Hepatocyte (in vitro differentiated cells): ENCODE data around the gene FFAR3. TPM values are rescaled to one million over a fixed set of nuclear protein-coding genes. Genes with fewer than 3 reads are reported as not detected.
A peak's percentile ranks its signal among the peaks of the same experiment; 100 is the strongest.

ENCODE experiments used
- DNase-seq: peaks from one replicate; pipeline ENCODE4 v3.0.0-alpha.2; 2016; ENCODE audit warnings: low spot score
- H2AFZ ChIP-seq: fragments of 200-600 bp; sonication (generic); 2 replicates; pipeline ENCODE4 v1.6.0; 2016; ENCODE audit warnings: antibody characterized with exemption, mild to moderate bottlenecking
- H3K27ac ChIP-seq: fragments of 200-600 bp; sonication (generic); 2 replicates; pipeline ENCODE4 v1.5.1; 2016; ENCODE audit warnings: mild to moderate bottlenecking
- H3K27me3 ChIP-seq: fragments of 200-600 bp; sonication (generic); 2 replicates; pipeline ENCODE4 v1.6.1; 2016
- H3K36me3 ChIP-seq: fragments of 200-600 bp; sonication (generic); replicated peaks from 2 replicates; pipeline ENCODE4 v1.5.1; 2016; ENCODE audit warnings: low read depth; ENCODE audit not compliant: insufficient read depth
- H3K4me1 ChIP-seq: fragments of 200-600 bp; sonication (generic); 2 replicates; pipeline ENCODE4 v1.5.1; 2016; ENCODE audit warnings: mild to moderate bottlenecking, moderate library complexity; ENCODE audit not compliant: insufficient read depth
- H3K4me2 ChIP-seq: fragments of 200-600 bp; sonication (generic); 2 replicates; pipeline ENCODE4 v1.6.0; 2016
- H3K4me3 ChIP-seq: fragments of 200-600 bp; sonication (generic); 2 replicates; pipeline ENCODE4 v1.5.1; 2016; ENCODE audit warnings: mild to moderate bottlenecking
- H3K79me2 ChIP-seq: fragments of 200-600 bp; sonication (generic); 2 replicates; pipeline ENCODE4 v1.6.0; 2017; ENCODE audit warnings: mild to moderate bottlenecking
- H3K9me2 ChIP-seq: fragments of 200-600 bp; sonication (generic); replicated peaks from 2 replicates; pipeline ENCODE4 v1.6.0; 2017; ENCODE audit warnings: mild to moderate bottlenecking; ENCODE audit not compliant: insufficient read depth
- H3K9me3 ChIP-seq: fragments of 200-600 bp; sonication (generic); 2 replicates; pipeline ENCODE4 v1.5.1; 2016; ENCODE audit warnings: low read depth, mild to moderate bottlenecking
- H4K20me1 ChIP-seq: fragments of 200-600 bp; sonication (generic); 2 replicates; pipeline ENCODE4 v1.6.0; 2016; ENCODE audit warnings: mild to moderate bottlenecking; ENCODE audit not compliant: insufficient read depth, poor library complexity, severe bottlenecking
- CTCF ChIP-seq: fragments of 200-600 bp; sonication (generic); IDR thresholded peaks from 2 replicates; pipeline ENCODE4 v1.5.1; 2016; ENCODE audit warnings: antibody characterized with exemption, mild to moderate bottlenecking; ENCODE audit not compliant: poor library complexity
- EZH2 ChIP-seq: fragments of 200-600 bp; sonication (generic); IDR thresholded peaks from 2 replicates; pipeline ENCODE4 v1.6.1; 2016; ENCODE audit warnings: antibody characterized with exemption, mild to moderate bottlenecking, borderline replicate concordance
- EZH2phosphoT487 ChIP-seq: fragments of 200-600 bp; sonication (generic); IDR thresholded peaks from one replicate; pipeline ENCODE4 v1.6.1; 2018; ENCODE audit warnings: antibody characterized with exemption, mild to moderate bottlenecking, low read depth, moderate library complexity; ENCODE audit not compliant: unreplicated experiment, severe bottlenecking
- WGBS: methylation state at CpG from one replicate; pipeline ENCODE4 v1.1.6; 2016; ENCODE audit warnings: low lambda C conversion rate; ENCODE audit errors: missing lambda C conversion rate; 5-methylcytosine and 5-hydroxymethylcytosine counted together
- polyA plus RNA-seq: library from polyadenylated mRNA; unstranded; fragments of >200 nt; fragmentation: Nextera tagmentation; extraction: Ambion mirVana; gene quantifications from 2 replicates; pipeline ENCODE4 v1.2.1, GENCODE V29; 2016
- total RNA-seq: library from RNA; depleted of rRNA; stranded (reverse); fragments of >200 nt; gene quantifications from 2 replicates; pipeline ENCODE4 v1.2.3, GENCODE V29; 2014

The FFAR3 gene
- total and polyA plus RNA-seq, 2 experiments from 2014 or later, result 0.80 TPM; not detected in 1

- Histone ChIP-seq H3K27ac (no peak overlapping the region), H3K9me3 (no peaks in the 10 kb centered on the region), H3K36me3 (no peaks in the 10 kb centered on the region), H3K4me1 (no peaks in the 10 kb centered on the region), H3K27me3 (no peaks in the 10 kb centered on the region), H2AFZ (no peak overlapping the region), H4K20me1 (no peaks in the 10 kb centered on the region), H3K79me2 (no peaks in the 10 kb centered on the region), H3K4me3 (no peak overlapping the region), H3K4me2 (no peak overlapping the region), H3K9me2 (no peaks in the 10 kb centered on the region)
- 88% methylated on average over 18 of the region's 18 CpGs for WGBS
- DNase-seq, result no peak
- TF ChIP-seq EZH2phosphoT487, result no peak
- TF ChIP-seq CTCF, result no peak
- TF ChIP-seq EZH2, result no peak
Observed at GRCh38 chr19:35352177-35352447, 6.1 kb upstream of the FFAR3 start.

GRCh38 chr19:35352448-35353304 lies 5.6 kb upstream of the FFAR3 start:
- no peaks in the 10 kb centered on the region for H3K9me2 ChIP-seq
- H3K4me2 ChIP-seq, result no peak overlapping the region
- H3K27me3 ChIP-seq, result no peaks in the 10 kb centered on the region
- peak; percentile 89 for DNase-seq
- H3K4me1 ChIP-seq, result peaks cover 5% of the 10 kb centered on the region
- no peaks in the 10 kb centered on the region for H3K79me2 ChIP-seq
- peak overlapping the region; percentile 39 for H3K27ac ChIP-seq
- H3K36me3 ChIP-seq, result no peaks in the 10 kb centered on the region
- H3K9me3 ChIP-seq, result no peaks in the 10 kb centered on the region
- H3K4me3 ChIP-seq, result no peak overlapping the region
- TF ChIP-seq EZH2phosphoT487, result no peak
- peak; percentile 88 for TF ChIP-seq CTCF
- H4K20me1 ChIP-seq, result no peaks in the 10 kb centered on the region
- WGBS, result 42% methylated on average over 32 of the region's 32 CpGs
- no peak overlapping the region for H2AFZ ChIP-seq

GRCh38 chr19:35353635-35354034 lies 4.6 kb upstream of the FFAR3 start:
- no peak for DNase-seq
- no peak overlapping the region for H3K4me2 ChIP-seq
- no peak overlapping the region for H3K4me3 ChIP-seq
- peaks cover 5% of the 10 kb centered on the region for H3K4me1 ChIP-seq
- H3K27me3 ChIP-seq, result no peaks in the 10 kb centered on the region
- no peak for TF ChIP-seq EZH2phosphoT487
- no peak for TF ChIP-seq EZH2
- peak; percentile 12 for TF ChIP-seq CTCF
- H3K79me2 ChIP-seq, result no peaks in the 10 kb centered on the region
- WGBS, result 81% methylated on average over 9 of the region's 9 CpGs
- H2AFZ ChIP-seq, result no peak overlapping the region
- H3K9me2 ChIP-seq, result no peaks in the 10 kb centered on the region
- no peaks in the 10 kb centered on the region for H4K20me1 ChIP-seq
- H3K9me3 ChIP-seq, result no peaks in the 10 kb centered on the region
- peak overlapping the region; percentile 39 for H3K27ac ChIP-seq
- no peaks in the 10 kb centered on the region for H3K36me3 ChIP-seq
